Activated T-cell treated with anti-CD3 and anti-CD28 coated beads, Interleukin-2, amount 50 U/mL, for 48 hours (primary cell): ENCODE results near the gene FGFR2.
"Not testable (repeated sequence)": the region's sequence is repeated elsewhere in the genome, so short reads cannot be mapped to it uniquely, and the experiment has no call there.

ENCODE experiments used
- DNase-seq, 2 experiments: peaks; one replicate each; pipeline ENCODE4 v3.0.0-alpha.2; 2020

The FGFR2 gene

DNA sequence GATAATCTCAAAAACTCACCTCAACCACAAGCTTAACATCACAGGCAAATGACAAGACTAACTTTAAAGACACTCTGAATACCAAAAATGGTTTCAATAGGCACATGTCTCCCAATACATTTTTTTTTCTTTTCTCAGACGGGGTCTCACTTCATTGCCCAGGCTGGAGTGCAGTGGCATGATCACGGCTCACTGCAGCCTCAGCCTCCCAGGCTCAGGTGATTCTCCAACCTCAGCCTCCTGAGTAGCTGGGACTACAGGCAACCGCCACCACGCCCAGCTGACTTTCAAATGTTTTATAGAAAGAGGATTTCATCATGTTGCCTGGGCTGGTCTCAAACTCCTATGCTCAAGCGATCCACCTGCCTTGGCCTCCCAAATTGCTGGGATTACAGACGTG, 77.7 kb downstream of the FGFR2 start:
- not testable (repeated sequence) for DNase-seq

DNA sequence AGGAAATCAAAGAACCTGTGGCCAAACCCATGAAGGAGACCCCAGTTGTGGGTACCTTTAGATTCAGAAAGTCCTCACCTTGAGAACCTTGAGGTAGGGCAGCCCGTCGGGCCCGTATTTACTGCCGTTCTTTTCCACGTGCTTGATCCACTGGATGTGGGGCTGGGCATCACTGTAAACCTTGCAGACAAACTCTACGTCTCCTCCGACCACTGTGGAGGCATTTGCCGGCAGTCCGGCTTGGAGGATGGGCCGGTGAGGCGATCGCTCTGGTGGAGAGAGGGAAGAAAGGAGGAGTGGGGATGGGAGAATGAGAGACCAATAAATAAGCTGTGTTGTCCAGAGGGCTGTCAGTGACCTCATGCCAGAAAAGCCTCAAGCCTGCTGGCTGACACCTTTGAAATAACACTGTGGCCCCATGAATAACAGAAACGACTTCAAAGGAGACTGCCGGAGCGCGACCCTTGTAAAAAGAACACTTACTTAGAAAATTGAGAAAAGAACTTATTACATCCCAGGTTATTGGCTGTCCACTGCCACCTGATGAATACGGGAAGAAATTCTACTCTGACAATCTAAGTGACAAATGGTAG, 78.2 kb downstream of the FGFR2 start:
- no peak for DNase-seq

DNA sequence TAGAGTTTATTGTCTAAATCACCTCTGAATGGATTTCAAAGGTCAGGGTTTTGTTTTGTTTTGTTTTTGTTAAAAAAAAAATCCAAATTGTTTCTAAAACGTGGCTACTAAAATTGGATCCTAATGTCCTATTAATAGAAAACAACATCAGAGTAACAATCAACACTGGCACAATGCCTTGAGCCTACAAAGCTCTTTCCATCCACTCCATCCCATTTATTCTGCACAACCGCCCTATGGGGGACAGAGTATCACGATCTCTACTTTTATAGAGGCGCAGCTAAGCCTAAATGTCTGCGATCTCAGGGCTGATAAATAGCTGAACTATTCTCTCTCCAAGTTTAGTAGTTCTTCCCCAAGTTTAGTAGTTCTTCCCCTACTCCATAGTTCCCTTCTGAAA, 78.8 kb downstream of the FGFR2 start:
- DNase-seq: no peak

DNA sequence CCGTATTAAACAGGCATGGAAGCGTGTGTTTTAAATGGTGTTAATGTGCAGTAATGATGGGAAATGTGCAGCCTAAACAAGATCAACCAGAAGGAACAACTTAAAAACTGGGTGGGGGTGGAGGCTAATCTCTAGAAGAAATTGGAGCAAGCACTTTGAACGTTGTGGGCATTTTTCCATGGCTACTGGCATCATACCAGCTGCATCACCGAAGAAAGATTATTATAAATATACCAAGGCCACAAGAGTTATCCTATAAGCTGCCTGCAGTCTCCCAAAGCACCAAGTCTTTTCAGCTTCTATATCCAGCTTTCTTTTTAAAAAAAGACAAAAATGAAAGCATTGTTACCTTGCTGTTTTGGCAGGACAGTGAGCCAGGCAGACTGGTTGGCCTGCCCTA, 79.9 kb downstream of the FGFR2 start:
- no peak for DNase-seq

DNA sequence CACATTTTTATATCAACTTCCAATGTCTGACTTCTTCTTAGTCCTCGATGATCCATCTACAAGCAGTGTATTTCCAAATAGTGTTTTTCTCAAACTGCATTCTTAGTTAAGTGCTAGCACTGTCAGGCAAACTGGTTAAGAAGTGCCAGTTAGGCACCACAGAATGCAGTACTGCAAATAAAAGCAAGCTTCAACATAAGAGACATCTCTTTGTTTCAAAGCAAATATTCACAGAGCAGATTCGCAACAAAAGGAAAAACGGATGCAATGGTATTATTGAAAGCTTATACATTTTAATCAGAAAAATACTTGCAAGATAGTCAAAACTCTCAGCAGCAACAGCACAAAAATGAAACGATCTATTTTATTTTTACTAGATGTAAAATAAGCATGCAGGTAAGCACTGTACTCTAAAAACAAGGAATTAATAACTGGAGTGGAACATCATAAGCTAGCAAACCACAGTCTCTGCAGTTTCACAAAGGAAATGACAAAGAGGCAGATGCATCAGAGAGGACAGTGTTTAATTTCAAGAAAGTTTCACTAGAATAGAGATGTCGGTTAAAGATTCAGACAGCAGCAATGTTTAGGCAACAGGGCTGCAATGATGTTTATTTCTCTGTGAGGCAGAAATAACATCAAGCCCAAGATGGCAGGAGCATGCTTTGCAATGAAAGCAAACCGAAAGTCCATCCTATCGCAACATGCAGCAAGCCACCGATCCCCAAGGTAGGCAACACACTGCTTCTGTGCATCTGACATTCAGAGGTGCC, 82.0 kb downstream of the FGFR2 start:
- DNase-seq: no peak

DNA sequence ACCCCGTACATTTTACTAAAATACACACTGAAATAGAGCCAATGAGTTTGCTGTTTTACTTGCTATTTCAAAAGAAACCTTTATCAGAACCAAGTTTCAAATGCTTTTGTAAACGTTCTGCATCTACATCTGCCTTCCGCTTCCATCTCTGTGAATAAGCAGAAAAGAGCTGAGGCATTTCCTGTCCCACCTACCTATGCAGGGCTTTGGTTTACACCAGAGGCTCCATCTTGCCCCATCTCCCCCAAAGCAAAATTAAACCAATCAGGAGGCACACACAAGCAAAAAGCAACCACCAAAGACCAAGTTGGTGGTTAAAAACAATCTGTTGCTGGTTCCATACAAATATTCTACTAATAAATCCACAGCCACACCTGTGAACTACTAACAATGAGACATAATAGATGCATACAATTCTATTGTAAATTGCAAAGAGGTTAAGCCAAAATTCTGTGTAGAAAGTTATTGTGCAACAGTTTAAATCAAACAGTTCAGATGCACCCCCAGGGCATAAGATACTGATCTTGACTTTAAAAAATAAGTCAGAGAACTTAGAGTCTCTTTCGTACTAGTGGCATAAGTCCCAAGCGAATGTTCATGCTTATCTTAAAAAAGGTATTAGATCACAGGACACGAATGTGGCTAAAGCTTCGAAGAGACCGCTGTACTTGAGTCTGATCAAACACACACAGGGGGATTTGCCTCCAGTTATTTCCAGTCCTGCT, 83.9 kb downstream of the FGFR2 start:
- DNase-seq: no peak

DNA sequence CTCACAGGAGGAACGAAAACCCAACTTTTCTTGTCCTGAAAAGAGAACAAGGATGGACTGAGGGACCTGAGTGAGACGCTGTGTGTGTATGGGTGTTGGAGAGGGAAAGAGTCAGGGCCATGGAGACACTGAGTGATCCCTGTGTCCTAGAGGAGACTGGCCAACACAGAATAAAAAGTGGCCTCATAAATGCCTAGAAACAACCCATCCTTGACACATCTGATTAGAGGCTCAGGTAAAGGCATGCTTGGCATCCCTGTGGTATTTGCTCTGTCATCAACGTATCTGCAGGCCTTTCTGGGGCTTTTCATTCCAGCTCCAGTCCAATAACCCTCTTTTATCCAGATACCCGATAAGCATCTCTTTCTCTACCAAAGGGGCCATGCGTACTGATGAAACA, 86.3 kb downstream of the FGFR2 start:
- no peak for DNase-seq

DNA sequence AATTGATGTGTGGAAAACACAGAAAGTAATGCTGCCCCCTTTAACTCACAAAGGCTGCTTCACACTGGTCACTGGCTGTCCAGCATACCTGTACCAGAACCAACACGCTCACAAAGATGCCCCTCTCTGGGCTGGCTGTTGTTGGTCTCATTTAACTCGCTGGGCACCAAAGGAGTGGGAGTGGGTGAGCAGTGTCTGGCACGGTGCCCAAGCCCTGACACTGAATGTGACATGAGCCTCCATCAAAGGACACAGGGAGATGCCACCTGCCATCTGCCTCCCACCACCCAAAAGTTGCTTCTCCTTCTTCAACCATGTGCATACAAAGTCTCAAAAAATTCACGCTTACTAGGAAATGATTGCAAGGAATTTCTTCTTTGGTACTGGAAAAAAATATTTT, 86.8 kb downstream of the FGFR2 start:
- DNase-seq: no peak

DNA sequence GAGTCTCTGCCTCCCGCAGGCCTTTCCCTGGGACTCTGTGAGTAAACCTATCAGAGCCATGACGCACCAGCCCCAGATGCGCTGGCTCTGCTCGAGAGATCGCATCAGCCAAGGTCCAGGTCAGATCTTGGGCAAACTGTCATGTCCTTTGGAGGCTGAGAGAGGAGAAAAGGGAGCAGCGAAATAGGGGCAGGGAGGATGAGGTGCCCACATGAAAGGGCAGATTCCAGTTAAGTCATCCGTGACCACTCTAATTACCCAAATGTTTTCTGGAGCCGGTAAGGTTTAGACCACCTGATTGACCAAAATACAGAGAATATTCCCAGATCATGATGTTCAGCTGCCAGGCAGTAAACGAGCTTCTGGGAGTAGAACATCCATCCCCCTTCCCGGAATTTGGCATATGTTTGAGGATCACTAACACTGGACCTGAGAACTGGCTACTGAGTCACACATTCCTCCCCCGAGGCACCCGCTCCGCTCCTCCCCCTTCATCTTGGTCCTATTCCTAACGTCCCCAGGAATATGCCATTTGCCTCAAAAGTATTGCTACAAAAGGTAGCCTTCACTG, 88.0 kb downstream of the FGFR2 start:
- no peak for DNase-seq

DNA sequence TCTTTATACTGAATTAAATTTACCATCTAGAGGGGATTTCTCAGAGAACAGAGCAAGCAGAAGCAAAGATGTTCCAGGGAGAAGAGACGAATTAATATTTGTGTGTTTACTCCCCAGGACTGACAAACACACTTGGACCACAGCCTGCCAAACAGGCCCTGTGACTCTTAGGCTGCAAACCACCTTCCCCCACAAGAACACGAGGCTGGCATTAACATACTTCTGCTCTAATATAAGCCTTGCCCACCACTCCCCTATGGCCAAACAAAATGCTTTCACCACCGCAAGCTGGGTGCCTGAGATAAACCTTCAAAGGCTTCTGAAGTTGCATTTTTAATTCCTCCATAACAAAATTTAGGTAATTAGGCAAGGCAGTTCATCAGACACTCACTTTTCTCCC, 88.4 kb downstream of the FGFR2 start:
- no peak for DNase-seq

DNA sequence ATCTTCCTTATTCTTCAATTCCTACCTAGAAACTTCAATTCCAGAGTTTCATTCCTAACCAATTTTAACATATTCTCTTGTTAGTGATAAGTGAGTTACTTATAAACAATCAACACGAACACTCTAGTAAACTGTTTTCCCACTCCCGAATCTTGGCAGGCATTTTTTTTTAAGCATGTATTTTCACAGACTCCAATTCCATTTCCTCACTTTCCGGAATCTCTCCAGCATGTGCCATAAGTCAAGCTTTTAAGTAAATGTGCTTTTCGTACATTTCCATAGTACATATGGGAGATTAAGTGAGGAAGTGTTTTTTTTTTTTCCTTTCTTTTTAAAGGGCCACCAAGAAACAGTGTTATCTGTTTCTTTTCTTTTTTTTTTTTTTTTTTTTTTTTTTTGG, 89.1 kb downstream of the FGFR2 start:
- no peak for DNase-seq

DNA sequence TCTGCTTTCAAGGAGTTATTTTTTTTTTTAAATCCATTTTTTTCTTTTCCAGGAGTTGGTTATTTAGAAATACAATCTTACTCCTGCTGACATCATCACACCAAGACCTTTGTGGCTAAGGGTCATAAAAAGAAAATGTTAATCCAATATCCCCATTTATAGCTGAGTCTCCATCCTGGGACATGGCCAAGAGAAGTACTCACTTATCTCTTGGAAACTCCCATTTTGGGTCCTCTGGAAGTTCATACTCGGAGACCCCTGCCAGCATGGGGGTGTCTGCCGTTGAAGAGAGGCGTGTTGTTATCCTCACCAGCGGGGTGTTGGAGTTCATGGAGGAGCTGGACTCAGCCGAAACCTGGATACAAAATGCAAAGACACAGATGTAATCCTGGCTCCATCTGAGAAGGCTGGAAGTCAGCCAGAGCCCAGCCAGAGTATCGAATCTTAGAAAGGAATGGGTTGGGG, 94.6 kb downstream of the FGFR2 start:
- no peak for DNase-seq

DNA sequence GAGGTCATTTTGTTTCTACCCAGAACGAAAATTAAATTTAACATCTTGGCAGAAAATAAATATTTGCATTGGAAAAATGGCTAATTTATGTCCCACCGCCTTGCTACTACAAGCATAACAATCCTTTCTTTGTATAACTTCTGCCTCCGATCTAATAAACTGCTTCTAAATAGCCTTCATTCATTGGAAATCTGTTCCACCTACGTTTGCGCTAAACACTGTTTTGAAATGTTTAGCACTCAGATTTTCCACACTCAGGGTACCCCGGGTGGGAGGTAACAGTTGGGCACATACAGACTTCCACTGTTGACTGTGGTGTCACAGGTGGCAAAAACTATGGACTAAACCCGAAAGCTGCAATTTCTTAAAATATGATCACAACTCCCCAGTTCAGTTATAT, 96.4 kb downstream of the FGFR2 start:
- no peak for DNase-seq

DNA sequence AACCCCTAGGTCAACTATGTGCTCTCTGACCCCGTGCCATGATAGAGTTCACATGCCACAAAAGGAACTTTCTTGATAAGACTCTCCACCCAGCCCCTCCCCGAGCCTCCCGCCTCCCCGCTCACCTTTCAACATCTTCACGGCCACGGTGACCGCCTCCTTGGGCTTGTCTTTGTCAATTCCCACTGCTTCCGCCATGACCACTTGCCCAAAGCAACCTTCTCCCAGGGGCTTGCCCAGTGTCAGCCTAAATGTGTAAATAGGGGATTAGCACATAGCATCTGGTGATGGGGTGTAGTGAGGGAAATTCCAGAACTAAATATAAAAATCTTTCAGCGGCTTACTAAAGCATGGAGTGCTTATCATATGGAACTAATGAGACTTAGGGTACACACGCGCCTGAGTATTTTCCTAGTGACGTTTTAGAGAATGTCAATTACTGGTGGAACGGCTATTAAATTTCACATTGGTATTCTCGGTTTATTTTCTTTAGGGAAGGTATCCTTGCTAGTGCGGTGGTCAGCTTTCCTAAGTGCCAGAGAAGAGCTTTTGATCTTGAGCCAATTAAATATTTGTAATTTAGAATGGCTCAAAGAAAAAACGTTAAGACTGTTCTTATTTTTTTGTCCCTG, 97.4 kb downstream of the FGFR2 start:
- DNase-seq: no peak

DNA sequence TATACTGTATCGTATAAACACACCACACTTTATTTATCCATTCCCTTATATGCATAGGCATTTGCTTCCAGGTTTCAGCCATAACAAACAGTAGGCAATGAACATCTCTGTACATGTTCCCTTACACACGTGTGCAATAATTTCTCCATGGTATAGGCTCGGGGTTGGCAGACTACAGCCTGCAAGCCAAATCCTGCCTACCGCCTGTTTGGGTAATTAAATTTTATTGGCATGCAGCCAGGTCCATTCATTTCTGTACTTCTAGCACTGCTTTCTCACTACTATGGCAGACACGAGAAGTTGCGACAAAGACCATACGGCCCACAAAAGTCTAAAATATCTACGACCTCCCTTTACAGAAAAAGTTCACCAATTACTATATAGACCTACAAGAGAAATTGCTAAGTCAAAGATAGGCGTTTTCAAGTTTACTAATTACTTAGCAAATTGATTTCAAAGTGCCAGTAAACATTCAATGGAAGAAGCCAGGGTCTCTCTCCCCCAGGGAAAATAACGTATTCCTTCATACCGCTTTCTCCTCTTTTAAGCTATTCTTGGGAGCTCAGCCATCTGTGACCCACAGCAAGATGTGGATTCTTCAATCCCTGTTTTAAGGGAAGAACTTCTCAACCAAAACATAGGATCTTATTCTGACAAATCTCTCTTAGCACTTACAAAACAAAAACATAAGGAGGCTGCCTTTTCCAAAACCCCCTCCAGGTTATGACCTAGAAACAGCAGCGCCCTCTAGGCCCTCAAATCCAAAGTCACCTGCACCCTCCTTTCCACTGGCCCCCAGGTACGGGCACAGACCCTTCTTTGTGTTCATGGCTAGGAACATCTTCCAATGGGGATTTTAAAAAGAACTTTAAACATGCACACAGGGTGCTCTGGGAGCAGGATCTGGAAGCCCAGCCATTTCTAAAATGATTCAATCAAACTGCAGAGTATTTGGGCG, 100.5 kb downstream of the FGFR2 start:
- no peak for DNase-seq

DNA sequence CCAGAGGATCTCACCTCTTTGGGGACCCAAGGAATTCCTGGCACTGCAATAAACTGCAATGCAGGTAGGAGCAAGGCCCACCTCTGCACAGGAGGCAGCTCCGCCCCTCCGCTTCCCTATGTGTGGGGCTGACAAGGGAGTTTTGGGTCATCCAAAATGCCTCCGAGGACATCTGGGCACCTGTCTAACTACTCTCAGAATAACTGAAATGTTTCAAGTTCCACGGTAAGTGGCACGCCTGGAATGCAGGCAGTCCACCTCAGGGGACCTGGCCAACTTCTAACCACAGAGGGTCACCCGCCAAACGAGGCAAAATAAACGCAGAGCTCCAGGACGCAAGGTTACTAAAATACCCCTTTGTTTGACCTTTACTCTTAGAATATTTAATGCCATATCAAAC, 102.5 kb downstream of the FGFR2 start:
- DNase-seq: no peak

DNA sequence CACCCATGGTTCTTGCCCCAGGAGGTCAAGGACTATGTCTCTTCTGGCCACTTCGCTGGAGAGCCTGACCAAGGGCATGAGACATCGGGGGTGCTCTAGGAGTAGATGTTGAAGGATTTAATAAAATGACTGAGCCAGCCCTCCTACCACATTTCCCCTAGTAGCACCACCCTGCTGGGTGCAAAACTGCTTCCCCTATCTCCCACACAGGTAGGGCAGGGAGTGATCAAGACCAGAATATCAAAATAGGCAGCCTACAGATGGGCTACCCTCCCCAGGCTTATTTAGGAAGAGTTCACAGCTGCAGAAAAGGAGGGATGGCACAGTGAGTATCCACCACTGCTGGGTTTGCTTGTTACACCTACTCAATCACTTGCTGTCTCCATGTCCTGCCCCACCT, 103.9 kb downstream of the FGFR2 start:
- DNase-seq: no peak

DNA sequence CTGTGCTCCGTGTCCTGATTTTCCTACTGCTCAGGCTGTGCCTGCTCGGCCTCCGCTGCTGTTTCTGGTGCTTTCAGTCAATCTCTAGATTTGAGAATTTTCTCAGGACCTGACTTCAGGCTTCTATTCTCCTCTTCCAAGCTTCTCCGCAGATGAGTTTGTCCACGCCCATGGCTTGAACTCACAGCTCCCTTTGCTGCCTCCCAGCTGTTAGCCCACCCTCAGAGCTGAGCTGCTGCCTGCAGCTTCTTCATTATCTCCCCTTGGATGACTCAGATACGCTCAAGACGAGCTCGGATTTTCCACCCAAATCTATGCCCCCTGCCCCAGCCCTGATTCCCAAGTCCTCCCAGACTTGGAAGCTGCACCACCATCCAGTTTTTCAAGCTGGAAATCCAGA, 104.7 kb downstream of the FGFR2 start:
- no peak for DNase-seq

DNA sequence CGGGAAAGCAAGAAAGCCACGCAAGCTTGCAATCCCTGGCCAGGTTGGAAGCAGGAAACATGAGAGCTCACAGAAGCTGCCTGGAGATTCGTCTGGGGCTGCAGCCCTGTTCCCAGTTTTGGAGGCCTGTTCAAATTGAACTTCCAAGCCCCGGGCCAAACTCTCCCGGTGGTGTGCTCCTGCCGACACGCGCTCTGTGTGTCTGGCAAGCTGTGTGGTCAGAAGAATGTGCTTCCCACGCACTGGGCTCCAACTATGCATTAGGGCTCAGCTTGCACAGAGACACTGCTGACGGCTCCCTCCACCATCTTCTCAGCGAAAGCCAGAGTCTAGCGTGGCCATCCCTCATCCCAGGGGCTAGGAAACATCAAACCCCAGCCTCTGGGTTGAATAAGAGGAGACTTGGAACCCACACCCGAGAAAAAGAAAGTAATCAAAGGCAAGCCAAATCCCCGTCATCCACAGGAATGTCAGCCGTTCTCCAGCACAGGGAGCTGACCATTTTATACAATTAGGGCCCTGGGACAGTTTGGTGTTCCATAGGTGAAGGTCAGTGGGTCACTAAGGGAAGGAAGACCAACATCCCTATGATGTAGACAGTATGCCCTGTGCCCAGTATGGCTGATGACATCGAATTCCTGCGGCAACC, 107.2 kb downstream of the FGFR2 start:
- DNase-seq: no peak

DNA sequence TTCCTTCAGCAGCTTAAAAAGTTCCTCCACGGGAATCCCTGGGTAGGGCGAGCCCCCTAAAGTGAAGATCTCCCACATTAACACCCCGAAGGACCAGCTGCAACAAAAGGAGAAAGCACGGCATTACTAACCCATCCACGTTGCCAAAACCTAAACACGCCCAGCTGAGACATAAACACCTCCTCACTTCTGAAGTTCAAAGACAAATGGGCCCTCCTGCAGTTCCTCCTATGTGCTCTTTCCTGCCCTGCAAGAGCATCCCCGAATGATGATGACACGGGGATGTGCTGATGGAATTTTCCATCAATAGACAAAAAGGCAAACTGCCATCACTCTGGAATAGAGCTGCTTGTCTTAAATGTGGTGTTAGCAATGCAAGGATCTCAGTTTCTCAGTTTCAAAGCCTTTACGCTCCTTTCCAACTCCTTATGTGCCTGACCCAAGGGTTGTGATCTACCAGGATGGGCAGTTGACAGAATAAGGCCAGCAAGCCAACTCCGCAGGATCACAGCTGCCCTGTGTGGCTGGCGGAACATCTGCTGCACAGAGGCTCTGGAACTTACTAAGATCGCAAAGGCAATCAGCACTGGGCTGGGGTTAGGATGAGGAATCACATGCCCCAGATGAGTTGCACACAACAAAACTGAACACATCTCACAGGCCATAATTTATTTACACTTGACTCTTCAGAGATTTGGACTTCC, 112.7 kb downstream of the FGFR2 start:
- no peak for DNase-seq

DNA sequence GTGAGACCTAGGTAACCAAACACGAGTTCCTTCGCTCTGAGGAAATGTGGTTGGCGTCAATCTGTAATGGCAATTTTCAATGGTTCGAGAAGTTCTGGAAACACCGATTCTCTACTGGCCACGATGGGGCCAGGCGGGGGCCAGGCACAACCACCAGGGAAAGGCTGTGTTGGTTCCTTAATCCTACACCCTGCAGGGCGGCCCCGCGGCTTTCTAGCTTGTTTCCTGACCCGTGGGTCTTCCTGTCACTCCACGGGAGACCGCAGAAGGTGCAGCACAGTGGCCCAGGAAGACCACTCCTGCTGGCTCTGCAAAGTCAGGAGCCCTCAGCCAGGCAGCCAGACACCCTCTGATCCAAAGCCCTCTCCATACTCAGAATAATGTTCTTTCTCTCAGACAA, 113.4 kb downstream of the FGFR2 start:
- DNase-seq: no peak
